NB4 (cell line): ENCODE results near the gene AXL.

ENCODE experiments used
- CTCF ChIP-seq: IDR thresholded peaks from one replicate; pipeline ENCODE4 v1.5.1; 2012; ENCODE audit warnings: low read depth, low read length
- MYC ChIP-seq: IDR thresholded peaks from 2 replicates; pipeline ENCODE4 v1.6.1; 2011; ENCODE audit warnings: low read depth, low read length

GRCh38 chr19:41294393-41294792, 75.4 kb downstream of the AXL start:
- TF ChIP-seq CTCF (no peak), MYC (no peak)
